ENCODE results near the gene POLDIP3. TPM values are rescaled to one million over a fixed set of nuclear protein-coding genes. Genes with fewer than 3 reads are reported as not detected.

The POLDIP3 gene
- total RNA-seq = 20.2 and 27.9 TPM in 2 replicates

GRCh38 chr22:42614312-42615091 is at the start of gene POLDIP3:
Gene POLDIP3, minus strand, starts transcription at chr22:42614883. Its CDS starts 26 bp downstream, at chr22:42614857.

GRCh38 chr22:42649246-42650099 is 34.8 kb upstream of the POLDIP3 start, which contains the start of gene CYB5R3:
Gene CYB5R3, minus strand, starts transcription at chr22:42649392. Its CDS starts 77 bp downstream, at chr22:42649315.

GRCh38 chr22:42553475-42554361 is 61.0 kb downstream of the POLDIP3 start, which contains the start of gene SERHL2:
Gene SERHL2, plus strand, starts transcription at chr22:42553956. Its CDS starts 65 bp downstream, at chr22:42554021.

Other genes with a start within 250 kb of the POLDIP3 start
- not detected in 2 replicates for gene NFAM1, start 182.5 kb downstream of the POLDIP3 start, total RNA-seq
- 16.7 and 20.9 TPM in 2 replicates for gene RRP7A, start 95.1 kb downstream of the POLDIP3 start, total RNA-seq
- 1.9 and 11.5 TPM in 2 replicates for gene SERHL2, start 60.9 kb downstream of the POLDIP3 start, total RNA-seq
- not detected in 2 replicates for gene ATP5MGL, start 25.7 kb upstream of the POLDIP3 start, total RNA-seq
- gene CYB5R3, start 34.5 kb upstream of the POLDIP3 start, total RNA-seq = 152 and 277 TPM in 2 replicates
- gene A4GALT, start 106.0 kb upstream of the POLDIP3 start, total RNA-seq = 27.2 and 30.9 TPM in 2 replicates
- gene ARFGAP3, start 242.4 kb upstream of the POLDIP3 start, total RNA-seq = 30.8 and 47.6 TPM in 2 replicates